Pulmonary artery endothelial cell (primary cell): ENCODE data around the gene FYB1. TPM values are rescaled to one million over a fixed set of nuclear protein-coding genes. Genes with fewer than 3 reads are reported as not detected.

Experiments
- DNase-seq: peaks from one replicate; pipeline ENCODE4 v3.0.0-alpha.2; 2011; ENCODE audit warnings: low read depth, low spot score
- total RNA-seq: library from RNA; depleted of rRNA; stranded (reverse); fragments of >200 nt; gene quantifications from 2 replicates; pipeline ENCODE4 v1.2.3, GENCODE V29; 2014

FYB1 gene
- total RNA-seq, 1 donor from 2014 or later = 0.13 TPM

DNA sequence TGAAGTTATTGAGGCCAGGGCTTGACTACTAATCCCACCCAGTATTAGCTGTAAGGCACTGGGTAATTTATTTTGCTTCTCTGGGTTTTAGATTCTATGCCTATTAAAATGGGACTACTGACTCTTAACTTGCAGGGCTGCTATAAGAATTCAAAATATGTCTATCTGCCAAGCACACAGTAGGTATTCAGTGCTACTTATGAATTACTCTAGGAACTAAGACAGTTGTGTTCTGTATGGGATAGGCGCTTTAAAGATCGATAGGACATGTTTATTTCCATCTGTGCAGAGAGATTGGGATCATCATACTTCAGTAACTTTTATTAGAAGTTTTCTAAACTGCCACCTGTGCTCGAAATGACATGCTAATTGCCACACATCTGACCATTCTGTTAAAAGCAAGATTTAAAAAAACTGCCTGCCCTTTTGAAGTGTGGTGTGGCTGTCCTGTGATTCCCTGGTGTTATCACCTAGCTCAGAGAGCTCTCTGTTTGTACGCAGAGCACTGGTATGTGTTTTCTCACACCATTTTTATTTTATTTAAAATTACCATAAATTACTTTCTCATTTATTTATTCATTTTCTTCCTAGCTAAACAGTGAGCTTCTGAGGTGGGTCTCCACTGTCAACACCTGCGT, 58.7 kb downstream of the FYB1 start:
- no peak for DNase-seq

DNA sequence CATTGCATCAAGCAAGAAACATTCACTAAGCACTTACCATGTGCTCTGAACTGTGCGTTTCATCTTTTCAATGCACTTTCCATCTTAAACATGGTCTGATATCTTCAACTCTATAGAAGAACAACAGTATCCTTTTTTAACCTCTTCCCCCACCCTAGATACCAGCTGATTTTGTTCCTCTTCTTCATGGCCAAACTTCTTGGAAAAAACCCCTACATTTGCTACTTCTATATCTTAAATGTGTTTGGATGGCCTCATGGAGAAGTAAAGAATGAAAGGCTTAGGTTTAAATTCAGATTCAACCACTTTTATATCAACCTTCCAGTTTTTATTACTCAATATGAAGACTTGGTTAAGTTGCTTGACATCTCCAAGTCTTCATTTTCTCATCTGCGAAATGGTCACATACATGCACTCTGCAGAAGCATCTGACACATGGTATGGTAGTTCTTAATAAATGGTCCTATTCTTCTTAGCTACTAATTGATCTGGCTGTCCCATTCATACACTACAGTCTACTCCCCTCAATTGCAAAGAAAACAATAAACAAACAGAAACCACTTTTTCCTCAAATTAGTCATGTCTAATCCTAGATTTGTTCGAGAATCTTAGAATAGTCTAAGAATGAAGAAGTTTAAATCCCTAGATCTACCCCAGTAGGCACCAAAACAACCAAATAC, 59.4 kb downstream of the FYB1 start:
- no peak for DNase-seq

DNA sequence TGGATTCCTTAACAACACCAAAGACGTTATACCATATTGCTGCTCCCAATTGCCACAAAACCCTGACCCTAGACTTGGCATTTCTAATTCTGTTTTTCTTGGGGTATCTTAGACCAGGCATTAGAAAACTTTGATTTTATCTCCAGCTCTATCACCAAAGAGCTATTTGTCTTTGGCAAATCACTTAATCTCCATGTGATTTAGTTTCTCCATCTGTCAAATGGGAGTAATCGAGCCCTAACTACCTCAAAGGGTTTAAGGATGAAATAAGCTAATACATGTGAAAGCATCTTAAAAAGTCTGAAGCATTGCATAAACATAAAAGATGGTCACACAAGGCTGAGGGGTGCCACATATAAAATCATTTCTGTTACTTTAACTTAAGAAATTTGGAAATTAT, 60.6 kb downstream of the FYB1 start:
- no peak for DNase-seq

DNA sequence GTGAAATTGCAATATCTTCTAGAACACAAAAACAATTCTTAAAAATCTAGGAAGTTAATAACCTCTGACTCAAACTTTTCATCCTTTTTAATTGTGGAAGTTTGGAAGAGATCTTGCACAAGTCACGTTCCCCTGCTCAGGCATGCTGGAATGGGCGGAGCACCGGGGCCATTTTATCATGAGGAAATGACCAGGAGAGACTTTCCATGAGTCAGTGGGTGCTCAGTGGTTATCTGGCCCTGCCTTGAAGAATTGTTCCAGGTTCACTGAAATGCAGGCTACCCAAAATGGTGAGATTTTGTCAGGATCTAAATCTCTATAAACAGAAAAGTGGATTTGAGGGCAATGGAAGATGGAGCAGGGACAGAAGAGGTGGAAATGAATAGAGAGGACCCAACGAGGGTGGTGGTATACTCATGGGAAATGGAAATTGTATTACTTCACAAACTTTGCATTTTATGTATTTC, 61.2 kb downstream of the FYB1 start:
- no peak for DNase-seq

DNA sequence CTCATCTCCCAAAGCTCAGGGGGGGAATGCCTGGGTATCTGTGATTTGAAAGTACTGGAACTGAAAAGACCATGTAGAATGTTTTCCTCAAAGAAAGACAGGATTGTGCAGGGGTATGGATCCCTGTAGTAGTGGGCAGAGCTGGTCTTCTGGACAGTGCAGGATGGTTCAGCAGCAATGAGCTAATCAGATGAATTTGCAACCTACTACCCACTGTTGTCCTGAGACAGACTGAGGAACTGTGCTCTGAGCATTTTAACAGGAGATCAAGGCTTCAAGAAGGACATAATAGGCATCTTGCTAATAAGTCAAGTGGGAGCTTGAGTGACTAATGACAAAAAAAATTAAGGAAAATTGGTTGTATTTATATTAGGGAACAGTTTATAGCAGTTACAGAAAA, 61.7 kb downstream of the FYB1 start:
- DNase-seq = no peak

DNA sequence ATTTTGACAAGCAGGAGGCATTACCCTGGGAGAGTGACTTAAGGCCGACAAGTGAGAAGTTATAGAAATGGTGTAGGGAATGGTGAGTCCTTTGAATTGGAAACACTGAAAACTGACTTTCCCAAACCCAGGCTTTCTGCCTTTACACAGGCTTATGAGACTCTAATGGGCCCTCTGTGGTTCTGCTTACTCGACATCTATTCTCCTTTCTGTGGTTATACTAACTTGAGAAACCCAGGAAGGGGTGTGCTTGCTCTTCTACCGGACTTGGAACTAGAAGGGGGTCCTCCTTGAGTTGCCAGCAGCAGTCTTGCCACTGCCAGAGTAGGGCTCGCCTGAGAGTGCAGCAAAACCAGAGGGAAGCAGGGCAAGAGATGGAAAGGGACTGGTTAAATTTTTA, 63.3 kb downstream of the FYB1 start:
- DNase-seq = no peak

DNA sequence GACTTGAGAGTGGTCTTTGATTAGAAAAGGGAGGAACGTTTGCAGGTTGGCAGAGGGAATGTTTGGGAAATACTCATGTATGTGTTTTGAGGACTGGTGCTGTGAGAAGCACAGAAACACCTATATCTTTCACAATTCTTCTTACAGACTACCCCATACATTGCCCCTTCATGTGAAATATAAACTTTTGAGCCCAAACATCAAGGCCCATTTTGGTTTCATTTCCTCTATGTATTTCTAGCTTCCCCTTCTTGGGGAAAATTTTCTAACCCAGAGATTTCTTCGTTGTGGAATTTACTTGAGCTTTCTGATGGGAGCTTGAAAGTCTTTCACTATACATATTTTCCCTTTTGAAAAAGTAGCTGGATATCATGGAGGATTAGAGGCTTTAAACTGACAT, 67.6 kb downstream of the FYB1 start:
- DNase-seq = no peak

DNA sequence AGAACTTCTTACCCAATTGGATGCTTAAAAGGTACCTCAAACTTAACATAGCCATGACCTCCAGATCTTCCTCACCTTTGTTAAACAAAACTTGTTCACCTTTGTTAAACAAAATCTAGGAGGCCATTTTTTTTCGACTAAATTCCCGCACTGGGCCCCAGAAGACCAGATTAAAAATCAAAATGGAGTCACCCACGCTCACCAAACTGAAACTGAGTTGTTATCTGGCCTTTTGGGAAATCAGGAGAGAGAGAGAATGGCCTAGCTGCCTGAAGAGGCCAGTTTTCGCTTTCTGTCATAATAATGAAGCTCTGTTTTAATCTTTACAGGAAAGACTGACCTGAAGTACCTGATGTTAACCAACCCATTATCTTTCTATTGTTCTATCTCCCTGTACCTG, 69.4 kb downstream of the FYB1 start:
- no peak for DNase-seq

DNA sequence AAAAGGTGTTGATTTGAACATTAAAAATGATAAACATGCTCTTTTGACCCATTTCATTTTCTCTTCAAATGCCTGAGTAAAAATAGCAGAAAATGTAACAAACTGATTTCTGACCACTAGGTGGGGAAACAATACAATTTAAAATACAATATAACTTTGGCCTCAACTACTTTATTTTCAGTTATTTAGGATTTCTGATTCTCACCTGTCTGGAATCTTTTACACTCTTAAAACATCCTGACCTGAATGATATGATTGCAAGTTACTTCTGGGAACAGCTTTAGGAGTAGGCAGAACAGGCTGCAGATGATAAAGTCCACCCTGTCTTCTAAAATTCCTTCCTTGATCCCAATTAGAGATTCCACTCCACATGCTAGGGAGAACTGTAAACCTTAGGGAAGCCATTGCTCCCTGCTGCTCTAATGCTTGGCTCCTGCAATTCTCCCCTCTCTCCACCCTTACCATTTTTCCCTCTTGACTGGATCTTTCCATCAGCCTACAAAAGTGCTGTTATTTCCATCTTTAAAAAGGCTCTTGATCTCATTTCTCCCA, 70.3 kb downstream of the FYB1 start:
- no peak for DNase-seq

DNA sequence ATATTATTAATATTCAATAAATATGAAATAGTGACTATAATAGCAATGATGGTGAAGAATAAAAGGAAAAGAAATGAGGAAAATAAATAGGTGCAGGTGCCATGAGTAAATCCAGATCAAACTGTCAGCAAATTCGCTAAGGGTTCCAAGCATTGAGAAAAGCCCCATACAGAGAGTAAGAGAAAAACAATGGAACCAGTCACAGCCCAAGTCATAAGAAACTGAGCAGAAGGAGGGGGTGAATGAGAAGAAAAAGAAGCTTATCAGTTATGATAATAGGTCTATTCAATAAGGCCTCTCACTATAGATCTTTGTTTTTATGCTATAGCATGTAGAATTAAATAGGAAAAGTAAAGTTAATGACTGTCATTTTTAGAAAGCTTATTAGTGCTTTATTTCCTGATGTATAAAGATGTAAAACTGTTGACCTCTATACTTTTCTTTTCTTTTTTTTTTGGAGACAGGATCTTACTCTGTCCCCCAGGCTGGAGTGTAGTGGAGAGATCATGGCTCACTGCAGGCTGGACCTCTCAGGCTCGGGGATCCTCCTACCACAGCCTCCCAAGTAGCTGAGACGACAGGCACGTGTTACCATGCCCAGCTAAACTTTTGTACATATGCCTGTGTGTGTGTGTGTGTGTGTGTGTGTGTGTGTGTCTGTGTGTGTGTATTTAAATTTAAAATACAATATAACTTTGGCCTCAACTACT, 72.4 kb downstream of the FYB1 start:
- no peak for DNase-seq

DNA sequence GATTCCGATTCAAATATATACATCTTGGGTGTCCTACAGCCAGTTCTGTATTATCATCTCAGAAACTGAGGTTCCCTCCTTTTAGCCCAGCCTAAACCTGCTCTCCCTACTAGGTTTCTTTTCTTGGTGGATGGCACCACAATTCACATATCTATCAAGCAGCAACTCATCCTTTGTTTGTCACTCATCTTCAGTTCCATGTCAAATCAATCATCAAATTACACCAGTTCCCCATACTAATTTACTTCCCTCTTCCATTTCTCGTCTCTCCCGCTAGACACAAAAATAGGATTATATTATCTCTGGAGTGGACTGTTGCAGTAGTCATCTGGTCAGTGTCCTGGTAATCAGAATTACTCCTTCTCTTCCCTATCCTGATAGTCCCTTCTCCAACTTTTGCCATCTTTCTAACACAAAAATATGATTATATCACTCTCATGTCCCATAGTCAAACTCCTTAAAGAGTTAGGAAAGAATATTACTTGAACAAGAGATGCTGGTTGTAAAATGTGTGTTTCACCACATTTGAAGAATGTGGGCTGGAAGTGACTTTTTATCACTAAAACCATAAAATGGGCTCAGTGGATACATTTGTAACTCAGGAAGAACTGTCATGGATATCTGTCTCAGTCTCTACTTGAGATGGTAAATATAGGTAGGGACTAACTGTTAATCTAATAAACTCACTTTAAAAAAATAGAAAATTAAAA, 76.1 kb downstream of the FYB1 start:
- DNase-seq = no peak

DNA sequence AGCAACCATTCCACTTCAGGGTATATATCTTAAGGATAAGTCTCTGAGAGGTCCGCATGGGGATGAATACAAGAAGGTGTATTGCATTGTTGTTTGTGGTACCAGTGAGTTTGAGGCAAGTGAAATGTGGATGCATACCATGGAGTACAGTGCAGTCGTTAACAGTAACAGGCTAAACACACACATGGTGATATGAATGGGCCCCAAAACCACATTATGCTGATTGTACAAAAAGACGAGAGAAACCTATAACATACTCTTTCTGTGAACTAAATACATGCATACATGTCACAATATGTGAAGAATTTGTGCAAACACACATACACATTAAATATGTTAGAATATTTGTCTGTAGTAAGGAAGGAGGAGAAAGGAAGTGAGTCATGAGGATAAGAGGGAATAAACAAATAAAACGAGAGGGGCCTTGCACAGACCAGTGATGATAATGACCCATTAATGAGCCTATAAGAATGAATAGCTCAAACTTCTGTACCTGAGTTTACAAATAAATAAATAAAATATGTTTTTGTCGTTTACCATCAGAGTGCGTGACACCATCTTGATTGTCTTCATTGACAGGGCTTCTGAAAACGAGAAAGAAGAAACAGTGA, 78.7 kb downstream of the FYB1 start:
- DNase-seq = no peak

DNA sequence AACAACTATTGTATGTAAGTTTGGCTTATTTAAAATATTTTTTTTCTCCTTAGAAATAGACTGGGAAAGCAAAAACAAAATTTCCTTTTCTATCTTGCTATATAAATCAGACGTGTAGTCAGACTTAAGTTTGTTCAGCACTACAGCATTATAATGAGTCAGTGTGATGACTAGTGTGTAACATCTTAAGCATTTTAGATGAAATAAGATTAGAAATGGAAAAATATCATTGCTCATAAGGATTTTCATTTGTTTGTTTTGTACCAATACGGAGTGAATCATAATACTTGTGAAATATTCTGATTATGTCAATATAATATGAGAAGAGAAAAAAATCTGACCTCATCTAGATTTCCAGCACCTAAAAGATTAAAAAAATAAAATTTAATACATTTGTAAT, 80.5 kb downstream of the FYB1 start:
- peak; percentile 55 for DNase-seq

DNA sequence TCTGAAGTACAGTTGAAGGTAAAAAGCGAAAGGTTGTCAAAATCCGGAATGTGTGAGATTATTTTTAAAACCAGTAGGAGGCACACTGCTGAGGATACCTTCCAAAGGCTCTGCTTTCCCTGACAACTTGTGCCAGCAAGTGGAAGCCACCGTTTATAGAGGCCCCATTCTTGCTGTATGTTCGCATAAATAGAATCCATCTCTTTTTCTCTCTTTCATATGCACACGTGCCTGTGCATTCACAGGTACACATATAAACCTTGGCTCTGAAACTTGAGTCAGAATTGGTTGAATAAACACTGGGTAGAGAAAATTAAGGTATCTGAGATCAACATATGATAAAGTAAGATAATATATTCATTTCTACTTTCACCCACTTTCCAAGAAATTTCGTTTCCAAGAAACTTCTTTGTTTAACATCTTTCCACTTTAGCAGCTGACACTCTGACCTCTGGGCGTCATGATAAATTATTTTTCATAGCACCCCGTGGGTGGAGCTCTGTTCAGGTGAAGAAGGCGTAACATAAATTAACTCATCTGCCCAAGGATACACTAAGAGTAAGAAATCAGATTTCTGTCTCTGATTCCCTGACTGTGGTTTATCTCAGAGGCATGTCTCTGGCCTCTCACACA, 81.4 kb downstream of the FYB1 start:
- no peak for DNase-seq

DNA sequence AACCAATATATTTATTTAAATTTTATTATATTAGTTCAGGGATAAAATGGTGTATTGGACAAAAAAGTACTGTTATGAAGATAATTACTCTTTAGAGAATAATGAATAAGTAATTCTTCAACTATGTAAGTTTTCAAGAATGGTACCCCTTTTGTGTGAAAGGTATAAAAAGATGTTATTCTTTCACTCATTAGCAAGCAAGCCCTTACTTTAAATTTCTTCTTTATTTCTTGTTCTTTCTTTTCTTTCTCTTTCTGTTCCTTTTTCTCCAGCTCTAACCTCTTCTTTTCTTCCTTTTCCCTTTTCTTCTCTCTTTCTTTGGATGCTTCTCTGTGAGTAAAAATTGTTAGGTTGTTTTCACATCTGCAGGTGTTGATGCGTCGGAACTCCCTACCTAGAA, 82.0 kb downstream of the FYB1 start:
- no peak for DNase-seq

DNA sequence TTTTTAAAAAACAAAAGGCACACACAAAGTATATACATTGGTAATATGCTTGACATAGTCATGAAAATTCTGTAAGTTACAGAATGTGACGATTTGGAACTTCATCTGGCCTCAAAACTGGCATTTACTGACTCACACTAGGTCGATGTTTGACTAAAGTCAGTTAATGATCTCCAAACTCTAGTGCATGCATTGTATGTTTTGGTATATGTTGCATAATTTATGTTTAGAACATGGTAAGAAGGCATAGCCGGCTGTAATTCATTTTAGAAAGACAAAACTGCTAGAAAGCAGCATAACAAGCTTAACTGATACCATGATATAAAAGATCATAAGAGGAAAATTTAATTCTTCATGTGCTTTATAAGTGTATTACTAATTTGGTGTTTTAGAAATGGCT, 86.6 kb downstream of the FYB1 start:
- no peak for DNase-seq

DNA sequence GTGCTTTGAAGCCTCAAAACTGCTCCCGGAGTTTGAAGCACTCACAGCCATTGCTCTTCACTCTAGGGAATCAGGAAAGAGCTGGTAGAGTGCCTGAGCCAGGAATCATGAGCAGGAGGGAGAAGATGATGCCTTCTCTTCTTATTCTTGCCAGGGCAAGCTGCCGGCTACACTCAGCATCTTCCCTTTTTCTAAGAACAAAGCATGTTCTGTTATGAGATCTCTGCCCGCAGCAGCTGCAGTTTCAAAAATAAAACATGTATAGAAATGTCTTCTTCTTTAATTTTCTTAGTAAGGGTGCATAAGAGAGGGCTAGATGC, 87.3 kb downstream of the FYB1 start:
- no peak for DNase-seq

DNA sequence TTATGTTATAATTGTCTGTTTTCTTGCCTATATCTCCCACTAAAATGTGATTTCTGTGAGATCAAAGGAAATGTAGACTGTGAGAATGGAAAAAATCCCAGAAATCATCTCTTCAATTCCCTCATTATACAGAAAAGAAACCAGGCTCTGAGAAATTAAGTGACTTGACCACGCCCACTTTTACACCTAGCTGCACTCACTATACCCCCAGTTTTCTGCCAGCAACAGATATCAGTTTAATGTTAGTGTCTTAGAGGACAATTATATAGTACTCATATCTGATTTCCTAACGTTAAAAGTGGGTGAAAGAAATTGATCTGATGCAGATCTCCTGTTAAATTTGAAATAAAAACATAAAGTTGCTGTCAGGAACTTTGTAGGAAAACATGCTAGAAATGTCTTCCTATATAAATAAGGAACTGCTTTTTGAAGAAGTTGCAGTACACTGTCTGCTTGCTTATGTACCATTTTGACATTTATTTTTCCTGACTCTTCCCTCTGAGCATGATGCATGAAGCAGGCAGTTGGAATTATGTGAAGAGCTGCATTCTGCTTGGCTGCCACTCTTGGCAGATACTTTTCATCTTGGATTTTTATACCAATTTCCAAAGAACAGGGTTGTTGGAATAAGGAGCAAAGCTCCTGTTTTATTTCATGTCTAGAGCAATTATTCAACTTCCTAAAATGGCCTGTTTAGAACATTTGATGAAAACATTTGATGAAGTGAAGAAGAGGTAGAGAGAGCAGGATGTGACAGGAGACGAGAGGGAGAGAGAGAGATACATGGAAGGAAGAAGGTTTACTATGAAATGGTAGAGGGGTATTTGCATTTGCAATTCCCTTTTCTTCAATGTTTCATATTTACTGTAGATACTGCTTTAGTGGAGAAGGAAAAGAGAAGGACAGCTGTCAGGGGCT, 87.9 kb downstream of the FYB1 start:
- DNase-seq = no peak

DNA sequence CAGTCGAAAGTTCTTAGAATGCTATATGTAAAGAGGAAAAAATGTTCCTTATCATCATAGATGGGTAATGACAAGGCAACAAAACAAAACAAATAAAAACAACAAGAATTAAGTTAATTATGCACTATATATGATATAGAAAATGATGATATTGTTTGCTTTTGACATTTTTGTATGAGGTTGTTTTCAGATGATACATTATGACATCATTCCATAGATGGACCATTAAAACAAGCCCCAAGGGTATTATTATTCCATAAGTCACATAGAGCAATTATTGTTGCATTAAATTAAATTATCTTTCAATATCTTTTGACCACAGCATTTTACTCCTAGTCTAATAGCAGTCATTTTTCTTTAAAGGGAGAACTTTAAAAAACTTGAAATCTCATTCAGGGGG, 88.6 kb downstream of the FYB1 start:
- no peak for DNase-seq

DNA sequence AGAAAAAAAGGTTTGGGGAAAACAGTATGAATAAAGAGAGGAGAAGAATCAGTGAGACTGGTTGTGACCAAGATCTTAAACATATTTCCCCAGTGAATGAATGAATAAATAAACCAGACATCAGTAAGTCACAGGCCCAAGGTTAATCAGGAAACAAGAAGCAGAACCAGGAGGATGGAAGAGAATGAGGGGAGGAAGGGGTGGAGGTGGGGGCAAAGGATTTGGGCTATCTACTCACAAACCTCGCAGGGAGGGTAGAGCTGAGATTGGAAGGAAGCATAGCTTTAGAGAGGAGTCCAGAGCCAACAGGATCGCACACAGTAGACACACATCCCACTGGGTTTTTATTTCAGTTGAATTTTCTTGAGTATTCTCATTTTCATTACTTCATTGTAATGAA, 97.4 kb downstream of the FYB1 start:
- no peak for DNase-seq
